C4-2B (cell line): ENCODE results near the gene MAP4K1.

Experiments
- ZFX ChIP-seq: fragments of 450-650 bp; IDR thresholded peaks from 2 replicates; pipeline ENCODE4 v1.6.1; 2017
- TF ChIP-seq, protein P1 (sequence below): fragments of 450-650 bp; conservative IDR thresholded peaks from 2 replicates; pipeline ENCODE4 v1.5.1; 2017; ENCODE audit warnings: mild to moderate bottlenecking

GRCh38 chr19:38614289-38614688 is 3.5 kb downstream of the MAP4K1 start:
- TF ChIP-seq, protein P1, sequence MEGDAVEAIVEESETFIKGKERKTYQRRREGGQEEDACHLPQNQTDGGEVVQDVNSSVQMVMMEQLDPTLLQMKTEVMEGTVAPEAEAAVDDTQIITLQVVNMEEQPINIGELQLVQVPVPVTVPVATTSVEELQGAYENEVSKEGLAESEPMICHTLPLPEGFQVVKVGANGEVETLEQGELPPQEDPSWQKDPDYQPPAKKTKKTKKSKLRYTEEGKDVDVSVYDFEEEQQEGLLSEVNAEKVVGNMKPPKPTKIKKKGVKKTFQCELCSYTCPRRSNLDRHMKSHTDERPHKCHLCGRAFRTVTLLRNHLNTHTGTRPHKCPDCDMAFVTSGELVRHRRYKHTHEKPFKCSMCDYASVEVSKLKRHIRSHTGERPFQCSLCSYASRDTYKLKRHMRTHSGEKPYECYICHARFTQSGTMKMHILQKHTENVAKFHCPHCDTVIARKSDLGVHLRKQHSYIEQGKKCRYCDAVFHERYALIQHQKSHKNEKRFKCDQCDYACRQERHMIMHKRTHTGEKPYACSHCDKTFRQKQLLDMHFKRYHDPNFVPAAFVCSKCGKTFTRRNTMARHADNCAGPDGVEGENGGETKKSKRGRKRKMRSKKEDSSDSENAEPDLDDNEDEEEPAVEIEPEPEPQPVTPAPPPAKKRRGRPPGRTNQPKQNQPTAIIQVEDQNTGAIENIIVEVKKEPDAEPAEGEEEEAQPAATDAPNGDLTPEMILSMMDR: no peak
- no peak for TF ChIP-seq ZFX
